PFSK-1 (cell line): ENCODE measurements around the gene ATRN.

Source experiments
- FOXP2 ChIP-seq: optimal IDR thresholded peaks from 2 replicates; pipeline ENCODE3; 2011; ENCODE audit warnings: borderline replicate concordance, control low read depth, inconsistent platforms; ENCODE audit not compliant: insufficient read depth; ENCODE audit errors: extremely low read length, extremely low read depth
- POLR2AphosphoS5 ChIP-seq: IDR thresholded peaks from 2 replicates; pipeline ENCODE4 v1.6.1; 2012; ENCODE audit warnings: low read depth, mild to moderate bottlenecking, control low read depth, low read length, moderate library complexity
- SIN3A ChIP-seq: IDR thresholded peaks from 2 replicates; pipeline ENCODE4 v1.6.1; 2012; ENCODE audit warnings: mild to moderate bottlenecking, low read length, moderate library complexity, borderline replicate concordance; ENCODE audit not compliant: insufficient read depth
- TAF1 ChIP-seq: IDR thresholded peaks from 2 replicates; pipeline ENCODE4 v1.6.1; 2012; ENCODE audit warnings: low read length, control low read depth, borderline replicate concordance; ENCODE audit not compliant: insufficient read depth
- TF ChIP-seq, protein P1 (sequence below), 2 experiments: IDR thresholded peaks; 2 replicates each; pipeline versions ENCODE4 v1.6.1 to v1.8.0; 2011 to 2012; ENCODE audit warnings: low read depth in 2 of 2, low read length in 2 of 2, control low read depth in 1 of 2, inconsistent platforms in 1 of 2, mild to moderate bottlenecking in 1 of 2, moderate library complexity in 1 of 2; ENCODE audit not compliant: insufficient read depth in 1 of 2

DNA sequence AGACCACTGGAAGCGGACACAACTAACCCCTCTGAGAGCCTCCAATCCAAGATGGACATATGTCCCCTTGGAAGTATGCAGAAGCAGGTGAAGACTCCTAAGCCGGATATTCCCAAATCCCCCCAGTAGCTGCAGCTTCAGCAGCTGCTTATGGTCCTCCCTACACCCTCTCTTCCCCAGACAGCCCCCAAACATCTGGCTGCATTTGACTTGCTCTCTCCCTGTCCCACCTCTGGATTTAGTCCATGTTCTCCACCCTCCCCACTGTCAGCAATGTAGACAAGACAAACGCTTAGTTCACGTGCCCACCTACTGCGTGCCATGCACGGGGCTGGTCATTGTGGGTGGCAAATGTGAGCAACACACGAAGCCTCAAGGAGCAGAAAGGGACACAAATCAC, 215.6 kb downstream of the ATRN start:
- TF ChIP-seq POLR2AphosphoS5 (no peak), TAF1 (no peak), SIN3A (no peak), FOXP2 (no peak)
- TF ChIP-seq, protein P1, sequence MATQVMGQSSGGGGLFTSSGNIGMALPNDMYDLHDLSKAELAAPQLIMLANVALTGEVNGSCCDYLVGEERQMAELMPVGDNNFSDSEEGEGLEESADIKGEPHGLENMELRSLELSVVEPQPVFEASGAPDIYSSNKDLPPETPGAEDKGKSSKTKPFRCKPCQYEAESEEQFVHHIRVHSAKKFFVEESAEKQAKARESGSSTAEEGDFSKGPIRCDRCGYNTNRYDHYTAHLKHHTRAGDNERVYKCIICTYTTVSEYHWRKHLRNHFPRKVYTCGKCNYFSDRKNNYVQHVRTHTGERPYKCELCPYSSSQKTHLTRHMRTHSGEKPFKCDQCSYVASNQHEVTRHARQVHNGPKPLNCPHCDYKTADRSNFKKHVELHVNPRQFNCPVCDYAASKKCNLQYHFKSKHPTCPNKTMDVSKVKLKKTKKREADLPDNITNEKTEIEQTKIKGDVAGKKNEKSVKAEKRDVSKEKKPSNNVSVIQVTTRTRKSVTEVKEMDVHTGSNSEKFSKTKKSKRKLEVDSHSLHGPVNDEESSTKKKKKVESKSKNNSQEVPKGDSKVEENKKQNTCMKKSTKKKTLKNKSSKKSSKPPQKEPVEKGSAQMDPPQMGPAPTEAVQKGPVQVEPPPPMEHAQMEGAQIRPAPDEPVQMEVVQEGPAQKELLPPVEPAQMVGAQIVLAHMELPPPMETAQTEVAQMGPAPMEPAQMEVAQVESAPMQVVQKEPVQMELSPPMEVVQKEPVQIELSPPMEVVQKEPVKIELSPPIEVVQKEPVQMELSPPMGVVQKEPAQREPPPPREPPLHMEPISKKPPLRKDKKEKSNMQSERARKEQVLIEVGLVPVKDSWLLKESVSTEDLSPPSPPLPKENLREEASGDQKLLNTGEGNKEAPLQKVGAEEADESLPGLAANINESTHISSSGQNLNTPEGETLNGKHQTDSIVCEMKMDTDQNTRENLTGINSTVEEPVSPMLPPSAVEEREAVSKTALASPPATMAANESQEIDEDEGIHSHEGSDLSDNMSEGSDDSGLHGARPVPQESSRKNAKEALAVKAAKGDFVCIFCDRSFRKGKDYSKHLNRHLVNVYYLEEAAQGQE (IDR thresholded peaks at IDR 0.05; ENCODE audit: insufficient read depth in 1 of 2, low read depth in 2 of 2, low read length in 2 of 2): no peak
